Fibroblast of lung (primary cell): ENCODE measurements around the gene SLC9A8. TPM values are rescaled to one million over a fixed set of nuclear protein-coding genes. Genes with fewer than 3 reads are reported as not detected.
"Not testable (repeated sequence)": the region's sequence is repeated elsewhere in the genome, so short reads cannot be mapped to it uniquely, and the experiment has no call there.

Experiments used
- DNase-seq, 2 donors: peaks; one replicate each; pipeline versions ENCODE4 v3.0.0 to v3.0.0-alpha.2; 2010; ENCODE audit warnings: low read depth in 2 of 2
- H2AFZ ChIP-seq: 2 replicates; pipeline ENCODE4 v1.5.1; 2012; ENCODE audit warnings: low read length, control low read depth, inconsistent platforms
- H3K27ac ChIP-seq: 2 replicates; pipeline ENCODE4 v1.5.1; 2011; ENCODE audit warnings: low read length, control low read depth; ENCODE audit not compliant: insufficient read depth
- H3K27me3 ChIP-seq: 2 replicates; pipeline ENCODE4 v1.5.1; 2011; ENCODE audit warnings: mild to moderate bottlenecking, low read length; ENCODE audit not compliant: control insufficient read depth, insufficient read depth
- H3K36me3 ChIP-seq: 2 replicates; pipeline ENCODE4 v1.5.1; 2011; ENCODE audit warnings: low read length; ENCODE audit not compliant: control insufficient read depth, insufficient read depth
- H3K4me1 ChIP-seq: 2 replicates; pipeline ENCODE4 v1.5.1; 2011; ENCODE audit warnings: low read length; ENCODE audit not compliant: control insufficient read depth, insufficient read depth; ENCODE audit errors: extremely low read depth
- H3K4me2 ChIP-seq: 2 replicates; pipeline ENCODE4 v1.5.1; 2011; ENCODE audit warnings: low read length, control low read depth; ENCODE audit not compliant: insufficient read depth; ENCODE audit errors: extremely low read depth
- H3K4me3 ChIP-seq, 4 experiments: fragments of 200-600 bp in 1 of 4; sonication (generic) in 1 of 4; replicated peaks in 1 of 4; 2 replicates each; pipeline ENCODE4 v1.5.1; 2011 to 2016; ENCODE audit warnings: low read length in 4 of 4, low read depth in 3 of 4, mild to moderate bottlenecking in 3 of 4, control low read depth in 2 of 4, inconsistent platforms in 1 of 4, mixed read lengths in 1 of 4; ENCODE audit not compliant: insufficient read depth in 1 of 4; ENCODE audit errors: control extremely low read depth in 1 of 4
- H3K79me2 ChIP-seq: 2 replicates; pipeline ENCODE4 v1.5.1; 2012; ENCODE audit warnings: mild to moderate bottlenecking, low read length, inconsistent platforms; ENCODE audit not compliant: control insufficient read depth, insufficient read depth
- H3K9ac ChIP-seq: 2 replicates; pipeline ENCODE4 v1.5.1; 2011; ENCODE audit warnings: mild to moderate bottlenecking, low read length, control low read depth; ENCODE audit not compliant: insufficient read depth
- H3K9me3 ChIP-seq: 2 replicates; pipeline ENCODE4 v1.5.1; 2012; ENCODE audit warnings: low read depth, low read length; ENCODE audit not compliant: control insufficient read depth, insufficient read depth
- H4K20me1 ChIP-seq: 2 replicates; pipeline ENCODE4 v1.5.1; 2011; ENCODE audit warnings: low read length; ENCODE audit not compliant: control insufficient read depth, insufficient read depth; ENCODE audit errors: extremely low read depth
- CTCF ChIP-seq, 2 donors: IDR thresholded peaks in 1 of 2; conservative IDR thresholded peaks in 1 of 2; 1 replicate in 1 of 2; 2 replicates in 1 of 2; pipeline ENCODE4 v1.5.1; 2011 to 2012; ENCODE audit warnings: low read length in 2 of 2, control low read depth in 1 of 2, inconsistent platforms in 1 of 2, low read depth in 1 of 2, mild to moderate bottlenecking in 1 of 2
- EZH2 ChIP-seq: IDR thresholded peaks from 2 replicates; pipeline ENCODE4 v1.5.1; 2012; ENCODE audit warnings: low read length, control low read depth, mild to moderate bottlenecking; ENCODE audit errors: missing control alignments
- polyA plus RNA-seq, 2 donors: library from polyadenylated mRNA; depleted of rRNA in 1 of 2; stranded (reverse) in 1 of 2; unstranded in 1 of 2; fragments of >200 nt; gene quantifications; 2 replicates each; pipeline ENCODE4 v1.2.1, GENCODE V29; 2011 to 2012; ENCODE audit warnings: missing spikeins in 1 of 2
- total RNA-seq: library from RNA; depleted of rRNA; stranded (reverse); fragments of >200 nt; gene quantifications from 2 replicates; pipeline ENCODE4 v1.2.1, GENCODE V29; 2014

The SLC9A8 gene
- total and polyA plus RNA-seq, 2 donors (not counting 1 experiment from before 2014, with no cell fraction given): 2.4 to 15.5 TPM

- H3K4me3 ChIP-seq: no peak overlapping the region
- H3K9me3 ChIP-seq: no peaks in the 10 kb centered on the region
- no peak overlapping the region for H2AFZ ChIP-seq
- no peaks in the 10 kb centered on the region for H3K4me1 ChIP-seq
- no peak overlapping the region for H3K9ac ChIP-seq
- no peak overlapping the region for H3K4me2 ChIP-seq
- no peaks in the 10 kb centered on the region for H4K20me1 ChIP-seq
- no peak overlapping the region for H3K27ac ChIP-seq
- H3K36me3 ChIP-seq: peaks cover 4% of the 10 kb centered on the region
- H3K27me3 ChIP-seq: no peaks in the 10 kb centered on the region
- DNase-seq: no peak
- no peak for TF ChIP-seq EZH2
- no peak for TF ChIP-seq CTCF (conservative IDR thresholded peaks at IDR 0.05 in 1 of 2, IDR thresholded peaks at IDR 0.05 in 1 of 2; ENCODE audit: low read depth in 1 of 2, low read length in 2 of 2)
- no peaks in the 10 kb centered on the region for H3K79me2 ChIP-seq
Measured at GRCh38 chr20:49859011-49859410, 46.4 kb downstream of the SLC9A8 start.

DNA sequence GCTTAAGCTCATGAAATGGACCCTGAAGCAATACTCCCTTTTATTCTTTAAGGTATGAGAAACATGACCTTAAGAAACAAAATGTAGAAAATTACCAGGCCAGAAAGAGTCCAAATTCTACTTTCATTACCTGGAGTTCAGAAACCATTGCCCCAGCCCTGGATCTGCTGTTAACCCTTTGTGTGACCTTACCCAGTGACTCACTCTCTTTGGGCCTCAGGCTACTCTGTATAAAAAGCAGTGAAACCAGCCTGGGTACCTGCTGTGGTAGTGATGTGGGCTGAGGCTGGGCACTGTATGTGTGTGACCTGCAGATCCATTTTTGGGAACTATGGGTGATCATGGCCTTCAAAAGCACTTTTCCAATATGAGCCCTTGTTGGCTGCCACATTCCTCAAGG lies 47.2 kb downstream of the SLC9A8 start:
- TF ChIP-seq EZH2: no peak
- TF ChIP-seq CTCF (conservative IDR thresholded peaks at IDR 0.05 in 1 of 2, IDR thresholded peaks at IDR 0.05 in 1 of 2; ENCODE audit: low read depth in 1 of 2, low read length in 2 of 2): no peak
- H3K4me1 ChIP-seq: no peaks in the 10 kb centered on the region
- no peak overlapping the region for H3K9ac ChIP-seq
- no peak overlapping the region for H3K27ac ChIP-seq
- H3K79me2 ChIP-seq: no peaks in the 10 kb centered on the region
- DNase-seq: no peak
- no peak overlapping the region for H3K4me2 ChIP-seq
- H3K27me3 ChIP-seq: no peaks in the 10 kb centered on the region
- no peak overlapping the region for H3K4me3 ChIP-seq
- peaks cover 2% of the 10 kb centered on the region for H3K36me3 ChIP-seq
- no peaks in the 10 kb centered on the region for H3K9me3 ChIP-seq
- H4K20me1 ChIP-seq: no peaks in the 10 kb centered on the region
- H2AFZ ChIP-seq: no peak overlapping the region

GRCh38 chr20:49861232-49861631 lies 48.6 kb downstream of the SLC9A8 start:
- not testable (repeated sequence) for H2AFZ ChIP-seq, H3K4me2 ChIP-seq, H3K9ac ChIP-seq, DNase-seq, H3K36me3 ChIP-seq, H3K79me2 ChIP-seq, H3K4me3 ChIP-seq, H3K27ac ChIP-seq, H3K27me3 ChIP-seq, H3K4me1 ChIP-seq, H4K20me1 ChIP-seq, H3K9me3 ChIP-seq
